HG03064 (cell line): ENCODE measurements around the gene OCA2.

ENCODE experiments used
- ATAC-seq: cut with Tn5 transposase; IDR thresholded peaks from one replicate; pipeline ENCODE4 v1.9.1; 2021; ENCODE audit warnings: low read depth; ENCODE audit not compliant: unreplicated experiment

Gene OCA2

GRCh38 chr15:27832237-27832596 lies 266.9 kb downstream of the OCA2 start:
- no peak for ATAC-seq

DNA sequence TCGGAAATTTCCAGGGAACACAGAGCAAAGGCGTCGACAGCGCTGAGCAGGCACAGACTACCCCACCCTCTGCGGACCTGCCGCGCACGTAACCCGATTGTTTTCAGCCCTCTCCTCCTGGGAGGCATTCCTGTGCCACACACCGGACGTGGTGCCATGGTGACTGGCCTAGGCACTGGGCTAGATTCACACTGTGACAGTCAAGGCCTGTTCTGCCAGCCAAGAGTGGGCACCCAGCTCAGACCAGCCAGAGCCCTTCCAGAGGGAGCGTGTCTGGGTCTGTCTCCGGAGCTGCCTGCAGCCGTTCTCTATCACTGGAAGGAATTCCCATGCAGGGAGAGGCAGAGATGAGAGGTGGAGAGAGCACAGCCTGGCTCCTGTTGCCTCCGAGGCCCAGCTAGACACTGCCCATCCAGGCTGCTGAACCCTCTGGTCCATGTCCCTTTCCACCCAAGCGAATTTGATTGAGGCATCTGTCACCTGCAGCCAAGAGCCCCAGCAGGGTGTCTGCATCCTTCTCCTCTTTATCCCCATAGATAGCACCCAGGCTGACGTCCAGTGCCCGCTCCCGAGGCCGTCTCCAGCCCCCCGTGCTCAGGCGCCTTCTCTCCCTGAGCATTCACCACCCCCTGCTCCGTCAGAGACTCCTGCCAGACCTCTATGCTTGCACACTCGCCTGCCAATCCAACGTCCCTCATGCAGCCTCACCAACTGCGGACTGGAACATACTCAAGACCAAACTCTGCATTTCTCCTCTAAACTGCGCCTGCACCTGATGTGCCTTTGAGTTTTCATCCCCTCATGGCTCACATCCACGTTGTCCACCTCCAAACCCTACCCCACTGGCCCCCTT lies 267.5 kb downstream of the OCA2 start:
- no peak for ATAC-seq

DNA sequence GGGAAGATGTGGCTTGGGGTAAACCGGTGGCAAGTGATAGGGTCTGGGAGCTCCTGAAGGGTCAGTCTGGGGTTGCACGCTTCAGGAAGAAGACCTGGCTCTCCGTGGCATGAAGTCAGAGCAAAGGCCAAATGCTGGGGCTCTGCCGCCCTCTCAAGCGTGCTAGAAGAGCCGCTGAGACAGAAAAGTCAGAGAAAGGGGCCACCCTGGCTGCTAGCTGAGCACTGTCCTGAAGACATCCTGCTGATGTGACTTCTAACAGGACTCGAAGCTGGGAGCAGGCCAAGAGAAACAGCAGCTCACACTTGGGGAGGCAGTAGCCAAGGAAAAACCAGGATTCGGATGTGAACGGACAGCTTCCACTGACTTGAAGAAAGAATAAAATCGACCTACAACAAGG lies 270.4 kb downstream of the OCA2 start:
- ATAC-seq: no peak

DNA sequence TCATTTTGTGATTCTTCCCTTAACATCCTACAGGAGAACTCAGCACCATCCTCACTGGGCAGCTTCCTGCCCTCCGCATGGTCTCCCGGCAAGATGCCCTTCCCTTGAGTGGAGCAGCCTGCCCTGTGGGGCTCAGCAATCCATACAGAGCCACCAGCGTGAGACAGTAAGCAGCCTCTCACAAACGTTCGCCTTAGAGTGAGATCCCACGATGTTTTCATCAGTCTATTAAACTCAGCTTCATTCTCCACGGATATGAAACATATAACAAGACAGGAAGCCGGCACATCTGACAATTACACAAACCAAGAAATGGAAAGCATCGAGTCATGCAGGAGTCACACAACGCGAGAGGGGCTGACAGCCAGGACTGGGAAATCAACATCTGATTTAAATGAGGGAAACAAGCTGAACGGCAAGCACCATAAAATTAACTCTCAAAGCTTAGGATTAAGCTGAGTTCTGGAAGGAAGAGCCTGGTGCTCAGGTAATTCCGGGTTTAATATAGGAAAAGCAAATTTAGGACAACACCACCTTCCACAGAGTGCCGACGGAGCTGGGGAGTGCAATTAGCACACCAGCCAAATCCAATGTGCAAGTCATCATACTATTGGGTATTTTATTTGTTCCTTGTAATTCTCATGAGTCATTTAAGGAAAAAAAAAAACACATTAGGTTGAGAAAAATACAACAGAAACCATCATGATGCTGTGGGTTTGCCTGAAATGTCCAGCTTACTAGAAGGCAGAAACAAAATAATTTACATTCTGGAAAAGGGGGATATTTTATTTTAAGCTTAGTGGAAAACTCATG lies 272.0 kb downstream of the OCA2 start:
- ATAC-seq: no peak

DNA sequence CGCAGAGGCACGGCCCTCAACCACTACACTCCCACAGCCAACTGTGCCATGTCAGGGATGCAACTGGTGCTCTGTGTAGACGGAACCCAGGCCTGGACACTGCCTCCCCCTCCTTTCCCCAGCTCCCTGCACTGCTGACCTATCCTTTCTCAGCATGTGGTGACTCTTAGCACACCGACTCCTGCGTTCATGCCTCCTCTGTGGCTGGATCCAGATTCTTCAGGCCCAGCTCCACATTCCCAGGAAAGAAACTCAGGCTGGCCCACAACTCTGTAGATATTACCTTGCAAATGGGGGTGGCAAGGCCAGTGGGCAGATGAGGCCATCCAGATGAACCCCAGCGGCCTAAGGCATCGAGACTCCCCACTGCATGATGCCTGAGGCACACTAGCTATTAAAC lies 272.7 kb downstream of the OCA2 start:
- ATAC-seq: no peak

- no peak for ATAC-seq
These were observed 274.2 kb downstream of the OCA2 start for GRCh38 chr15:27824841-27825422.

GRCh38 chr15:27821273-27821672 lies 277.8 kb downstream of the OCA2 start:
- no peak for ATAC-seq

DNA sequence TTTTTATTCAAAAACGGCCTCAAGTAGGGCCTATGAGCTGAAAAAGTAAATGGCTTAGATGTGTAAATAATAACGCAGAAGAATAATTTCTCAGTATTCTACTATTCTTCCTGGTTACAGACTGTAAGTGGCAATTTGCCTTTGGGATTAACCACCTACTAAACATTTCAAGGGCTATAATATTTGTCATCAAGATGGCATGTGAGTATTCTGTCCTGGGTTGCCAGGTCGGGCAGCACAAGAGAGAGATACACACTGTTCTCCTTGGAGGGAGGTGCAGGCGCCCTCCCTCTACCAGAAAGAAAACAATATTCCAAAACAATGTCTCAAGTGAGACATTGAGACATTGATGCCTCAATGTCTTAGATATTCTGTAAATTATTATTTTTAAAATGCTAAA lies 278.4 kb downstream of the OCA2 start:
- ATAC-seq: no peak

- no peak for ATAC-seq
These were observed 278.9 kb downstream of the OCA2 start for GRCh38 chr15:27820232-27820631.

GRCh38 chr15:27817258-27817657 lies 281.9 kb downstream of the OCA2 start:
- ATAC-seq: no peak

DNA sequence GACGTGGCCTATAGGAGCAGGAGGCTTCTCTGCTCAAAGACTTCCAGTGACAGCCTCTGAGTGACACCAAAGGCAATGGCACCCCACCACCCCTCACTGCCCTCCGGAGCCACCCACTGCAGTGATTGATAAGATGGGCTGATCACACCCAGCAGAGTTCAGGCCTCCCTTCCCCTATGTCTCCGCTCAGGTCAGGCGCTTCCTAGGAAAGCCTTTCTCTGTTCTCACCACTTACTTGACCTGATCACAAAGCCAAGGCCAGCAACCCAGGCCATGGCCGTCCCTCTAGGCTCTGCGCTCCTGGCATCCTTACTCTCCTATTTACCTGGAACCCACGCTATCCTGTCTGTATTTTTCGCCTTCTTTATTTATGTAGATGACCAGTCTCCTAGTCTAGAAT lies 282.3 kb downstream of the OCA2 start:
- ATAC-seq: no peak

- no peak for ATAC-seq
These were observed 284.1 kb downstream of the OCA2 start for GRCh38 chr15:27815035-27815434.

- no peak for ATAC-seq
These were observed 286.0 kb downstream of the OCA2 start for GRCh38 chr15:27813139-27813538.

- no peak for ATAC-seq
These were observed 290.9 kb downstream of the OCA2 start for GRCh38 chr15:27808182-27808581.

DNA sequence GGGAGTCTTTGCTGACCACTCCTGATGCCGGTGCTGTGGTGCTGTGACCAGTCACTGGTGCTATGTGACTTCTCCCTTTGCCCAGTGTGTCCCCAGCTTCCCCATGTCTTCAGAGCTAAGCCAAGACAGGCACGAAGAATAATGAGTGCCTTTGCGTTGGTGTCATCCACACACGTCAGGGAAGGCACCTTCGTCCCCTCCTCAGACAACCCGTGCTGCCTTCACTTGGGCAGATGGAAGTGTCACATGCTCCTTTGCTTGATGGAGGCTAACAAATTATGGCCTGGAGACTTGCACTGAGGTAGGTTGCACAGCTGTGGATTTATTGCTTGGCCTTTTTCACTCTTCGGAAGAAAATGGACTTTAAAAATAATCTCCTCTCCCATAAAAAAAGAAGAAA lies 291.8 kb downstream of the OCA2 start:
- no peak for ATAC-seq

GRCh38 chr15:27806396-27806795 lies 292.7 kb downstream of the OCA2 start:
- ATAC-seq: no peak

GRCh38 chr15:27805261-27806220 lies 293.6 kb downstream of the OCA2 start:
- no peak for ATAC-seq

DNA sequence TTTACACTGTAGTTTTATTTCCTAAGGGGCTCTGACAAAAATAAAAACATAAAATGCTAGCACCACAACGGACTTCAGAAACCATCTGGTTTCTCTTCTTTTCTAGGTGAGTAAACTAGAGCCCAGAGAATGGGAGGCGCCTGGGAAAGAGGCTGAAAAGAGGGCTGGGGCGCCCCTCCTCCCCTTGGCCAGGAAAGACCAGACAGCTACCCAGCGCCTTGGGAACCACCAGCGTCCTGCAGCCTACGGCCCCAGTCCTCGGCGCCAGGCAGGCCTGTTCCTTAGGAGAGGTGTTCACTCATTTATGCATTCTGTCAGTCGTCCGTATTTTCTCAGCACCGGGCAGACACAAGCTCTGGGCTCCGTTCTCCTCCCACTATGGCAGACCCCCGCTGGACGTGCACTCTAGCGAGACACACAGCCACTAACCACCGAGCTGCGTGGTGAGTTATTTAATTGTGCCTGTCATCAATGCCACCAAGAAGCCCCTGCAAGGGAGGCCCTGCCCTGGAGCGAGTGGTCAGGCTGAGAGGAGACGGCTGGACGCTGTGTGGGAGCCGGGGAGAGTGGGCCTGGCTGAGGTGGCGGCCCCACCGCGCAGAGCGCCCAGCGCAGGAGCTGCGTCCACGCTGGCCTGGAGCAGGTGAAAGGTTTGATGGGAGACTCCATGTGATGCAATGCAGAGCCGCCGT lies 294.4 kb downstream of the OCA2 start:
- ATAC-seq: no peak

- no peak for ATAC-seq
These were observed 300.3 kb downstream of the OCA2 start for GRCh38 chr15:27798807-27799206.

DNA sequence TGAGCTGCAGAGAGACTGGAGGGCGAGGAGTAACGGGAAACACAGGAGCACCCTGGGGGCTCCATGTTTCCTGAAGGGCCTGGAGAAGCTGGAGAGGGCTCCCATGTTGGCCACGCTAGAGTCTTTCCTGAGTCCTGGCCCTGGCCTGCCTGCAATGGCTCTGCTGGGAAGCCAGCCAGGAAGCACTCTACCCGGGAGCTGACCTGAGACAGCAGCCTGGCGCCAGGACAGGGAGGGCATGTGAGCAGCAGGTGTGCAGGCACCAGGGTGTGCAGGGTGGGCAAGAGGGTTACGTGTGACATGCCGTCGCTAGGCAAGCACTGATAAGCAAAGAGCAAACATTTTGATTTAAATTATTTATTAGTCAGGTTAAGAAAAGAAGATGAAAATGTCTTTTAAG lies 301.4 kb downstream of the OCA2 start:
- no peak for ATAC-seq
